Measurements from ENCODE around the gene ITFG1.
"Not testable (repeated sequence)": the region's sequence is repeated elsewhere in the genome, so short reads cannot be mapped to it uniquely, and the experiment has no call there.

ITFG1 gene

GRCh38 chr16:47440066-47440465 lies 20.8 kb downstream of the ITFG1 start:
- H2AFZ ChIP-seq (ENCODE audit: low read depth, low read length); H3K36me3 ChIP-seq (ENCODE audit: insufficient read depth, low read length); H3K4me1 ChIP-seq (ENCODE audit: insufficient read depth, low read length); H3K4me3 ChIP-seq (ENCODE audit: low read length); H3K27me3 ChIP-seq (ENCODE audit: insufficient read depth, low read length); H3K9me3 ChIP-seq (ENCODE audit: low read length): not testable (repeated sequence)

- not testable (repeated sequence) for H3K9me3 ChIP-seq (ENCODE audit: low read length); H3K27me3 ChIP-seq (ENCODE audit: insufficient read depth, low read length); H3K4me1 ChIP-seq (ENCODE audit: insufficient read depth, low read length); H2AFZ ChIP-seq (ENCODE audit: low read depth, low read length); H3K36me3 ChIP-seq (ENCODE audit: insufficient read depth, low read length); H3K4me3 ChIP-seq (ENCODE audit: low read length)
These were observed 26.6 kb downstream of the ITFG1 start for GRCh38 chr16:47434274-47434673.

GRCh38 chr16:47431960-47432359 lies 28.9 kb downstream of the ITFG1 start:
- Histone ChIP-seq H3K4me1 (ENCODE audit: insufficient read depth, low read length) (no peaks in the 10 kb centered on the region), H3K9me3 (ENCODE audit: low read length) (peaks cover 11% of the 10 kb centered on the region), H3K27me3 (ENCODE audit: insufficient read depth, low read length) (no peaks in the 10 kb centered on the region), H3K4me3 (ENCODE audit: low read length) (no peak overlapping the region), H3K36me3 (ENCODE audit: insufficient read depth, low read length) (peaks cover 15% of the 10 kb centered on the region), H2AFZ (ENCODE audit: low read depth, low read length) (no peak overlapping the region)

- Histone ChIP-seq H3K4me3 (ENCODE audit: low read length) (no peak overlapping the region), H3K36me3 (ENCODE audit: insufficient read depth, low read length) (peaks cover 38% of the 10 kb centered on the region), H3K4me1 (ENCODE audit: insufficient read depth, low read length) (no peaks in the 10 kb centered on the region), H3K27me3 (ENCODE audit: insufficient read depth, low read length) (no peaks in the 10 kb centered on the region), H2AFZ (ENCODE audit: low read depth, low read length) (no peak overlapping the region), H3K9me3 (ENCODE audit: low read length) (peaks cover 12% of the 10 kb centered on the region)
These were observed 34.1 kb downstream of the ITFG1 start for GRCh38 chr16:47426806-47427205.

- no peaks in the 10 kb centered on the region for H3K27me3 ChIP-seq (ENCODE audit: insufficient read depth, low read length)
- H3K9me3 ChIP-seq (ENCODE audit: low read length): peaks cover 8% of the 10 kb centered on the region
- no peak overlapping the region for H3K4me3 ChIP-seq (ENCODE audit: low read length)
- H3K36me3 ChIP-seq (ENCODE audit: insufficient read depth, low read length): peaks cover 41% of the 10 kb centered on the region
- H3K4me1 ChIP-seq (ENCODE audit: insufficient read depth, low read length): no peaks in the 10 kb centered on the region
- H2AFZ ChIP-seq (ENCODE audit: low read depth, low read length): no peak overlapping the region
These were observed 36.0 kb downstream of the ITFG1 start for GRCh38 chr16:47424846-47425245.

GRCh38 chr16:47416869-47417268 lies 44.0 kb downstream of the ITFG1 start:
- peaks cover 2% of the 10 kb centered on the region for H3K36me3 ChIP-seq (ENCODE audit: insufficient read depth, low read length)
- H3K9me3 ChIP-seq (ENCODE audit: low read length): no peaks in the 10 kb centered on the region

GRCh38 chr16:47413041-47413440 lies 47.8 kb downstream of the ITFG1 start:
- Histone ChIP-seq H3K4me3 (ENCODE audit: low read length) (no peak overlapping the region), H3K36me3 (ENCODE audit: insufficient read depth, low read length) (no peaks in the 10 kb centered on the region), H3K27me3 (ENCODE audit: insufficient read depth, low read length) (no peaks in the 10 kb centered on the region), H3K4me1 (ENCODE audit: insufficient read depth, low read length) (peaks cover 8% of the 10 kb centered on the region), H3K9me3 (ENCODE audit: low read length) (peaks cover 2% of the 10 kb centered on the region), H2AFZ (ENCODE audit: low read depth, low read length) (no peak overlapping the region)

More at GRCh38 chr16:47416869-47417268, 44.0 kb downstream of the ITFG1 start:
- Histone ChIP-seq H3K4me3 (ENCODE audit: low read length) (no peak overlapping the region), H3K4me1 (ENCODE audit: insufficient read depth, low read length) (peaks cover 8% of the 10 kb centered on the region), H2AFZ (ENCODE audit: low read depth, low read length) (no peak overlapping the region), H3K27me3 (ENCODE audit: insufficient read depth, low read length) (no peaks in the 10 kb centered on the region)

GRCh38 chr16:47408491-47408890 lies 52.4 kb downstream of the ITFG1 start:
- no peak overlapping the region for H3K4me3 ChIP-seq (ENCODE audit: low read length)
- H3K36me3 ChIP-seq (ENCODE audit: insufficient read depth, low read length): no peaks in the 10 kb centered on the region
- peaks cover 2% of the 10 kb centered on the region for H3K9me3 ChIP-seq (ENCODE audit: low read length)
- H3K27me3 ChIP-seq (ENCODE audit: insufficient read depth, low read length): no peaks in the 10 kb centered on the region
- peaks cover 8% of the 10 kb centered on the region for H3K4me1 ChIP-seq (ENCODE audit: insufficient read depth, low read length)
- H2AFZ ChIP-seq (ENCODE audit: low read depth, low read length): no peak overlapping the region

- H3K27me3 ChIP-seq (ENCODE audit: insufficient read depth, low read length): no peaks in the 10 kb centered on the region
- H2AFZ ChIP-seq (ENCODE audit: low read depth, low read length): no peak overlapping the region
- no peak overlapping the region for H3K4me3 ChIP-seq (ENCODE audit: low read length)
- no peaks in the 10 kb centered on the region for H3K9me3 ChIP-seq (ENCODE audit: low read length)
- no peaks in the 10 kb centered on the region for H3K4me1 ChIP-seq (ENCODE audit: insufficient read depth, low read length)
- H3K36me3 ChIP-seq (ENCODE audit: insufficient read depth, low read length): no peaks in the 10 kb centered on the region
These were observed 64.9 kb downstream of the ITFG1 start for GRCh38 chr16:47395733-47396498.

GRCh38 chr16:47392081-47392480 lies 68.8 kb downstream of the ITFG1 start:
- Histone ChIP-seq H2AFZ (ENCODE audit: low read depth, low read length) (no peak overlapping the region), H3K4me1 (ENCODE audit: insufficient read depth, low read length) (no peaks in the 10 kb centered on the region), H3K9me3 (ENCODE audit: low read length) (peaks cover 1% of the 10 kb centered on the region), H3K36me3 (ENCODE audit: insufficient read depth, low read length) (no peaks in the 10 kb centered on the region), H3K27me3 (ENCODE audit: insufficient read depth, low read length) (no peaks in the 10 kb centered on the region), H3K4me3 (ENCODE audit: low read length) (no peak overlapping the region)

GRCh38 chr16:47388705-47389104 lies 72.2 kb downstream of the ITFG1 start:
- no peak overlapping the region for H2AFZ ChIP-seq (ENCODE audit: low read depth, low read length)

GRCh38 chr16:47387026-47387734 lies 73.7 kb downstream of the ITFG1 start:
- peaks cover 1% of the 10 kb centered on the region for H3K9me3 ChIP-seq (ENCODE audit: low read length)
- H2AFZ ChIP-seq (ENCODE audit: low read depth, low read length): no peak overlapping the region
- no peak overlapping the region for H3K4me3 ChIP-seq (ENCODE audit: low read length)
- peaks cover 7% of the 10 kb centered on the region for H3K4me1 ChIP-seq (ENCODE audit: insufficient read depth, low read length)
- no peaks in the 10 kb centered on the region for H3K36me3 ChIP-seq (ENCODE audit: insufficient read depth, low read length)
- no peaks in the 10 kb centered on the region for H3K27me3 ChIP-seq (ENCODE audit: insufficient read depth, low read length)

More at GRCh38 chr16:47388705-47389104, 72.2 kb downstream of the ITFG1 start:
- Histone ChIP-seq H3K4me1 (ENCODE audit: insufficient read depth, low read length) (peaks cover 2% of the 10 kb centered on the region), H3K27me3 (ENCODE audit: insufficient read depth, low read length) (no peaks in the 10 kb centered on the region), H3K36me3 (ENCODE audit: insufficient read depth, low read length) (no peaks in the 10 kb centered on the region), H3K9me3 (ENCODE audit: low read length) (peaks cover 1% of the 10 kb centered on the region), H3K4me3 (ENCODE audit: low read length) (no peak overlapping the region)

- no peak overlapping the region for H3K4me3 ChIP-seq (ENCODE audit: low read length)
- no peaks in the 10 kb centered on the region for H3K36me3 ChIP-seq (ENCODE audit: insufficient read depth, low read length)
- H3K9me3 ChIP-seq (ENCODE audit: low read length): peaks cover 1% of the 10 kb centered on the region
- H2AFZ ChIP-seq (ENCODE audit: low read depth, low read length): no peak overlapping the region
- no peaks in the 10 kb centered on the region for H3K27me3 ChIP-seq (ENCODE audit: insufficient read depth, low read length)
- H3K4me1 ChIP-seq (ENCODE audit: insufficient read depth, low read length): peaks cover 14% of the 10 kb centered on the region
These were observed 74.6 kb downstream of the ITFG1 start for GRCh38 chr16:47386201-47386718.

Data from neuron (in vitro differentiated cells).